T1000 (cell line): ENCODE results near the gene ABHD1.

ENCODE experiments used
- DNase-seq: peaks from one replicate; lab custom pipeline; 2025; ENCODE audit warnings: mixed read lengths; lab: John Stamatoyannopoulos, UW

Gene ABHD1

GRCh38 chr2:27086724-27087593, 36.7 kb upstream of the ABHD1 start, which contains the start of gene KHK:
Gene KHK (plus strand): TSS chr2:27086772. CDS start chr2:27087260, 488 bp downstream.
- peak; percentile 46 for DNase-seq

- DNase-seq = no peak
These were observed 35.7 kb upstream of the ABHD1 start for GRCh38 chr2:27087823-27088410.

GRCh38 chr2:27088634-27089033, 35.0 kb upstream of the ABHD1 start:
- DNase-seq = no peak

- DNase-seq = no peak
These were observed 34.3 kb upstream of the ABHD1 start for GRCh38 chr2:27089111-27089954.

GRCh38 chr2:27091746-27092695, 31.6 kb upstream of the ABHD1 start:
- no peak for DNase-seq

- DNase-seq = no peak
These were observed 30.8 kb upstream of the ABHD1 start for GRCh38 chr2:27092696-27093429.

- no peak for DNase-seq
These were observed 29.9 kb upstream of the ABHD1 start for GRCh38 chr2:27093430-27094352.

- no peak for DNase-seq
These were observed 29.1 kb upstream of the ABHD1 start for GRCh38 chr2:27094353-27094984.

- no peak for DNase-seq
These were observed 28.2 kb upstream of the ABHD1 start for GRCh38 chr2:27095427-27095744.

GRCh38 chr2:27095745-27096651, 27.6 kb upstream of the ABHD1 start:
- no peak for DNase-seq

GRCh38 chr2:27096748-27097297, 26.8 kb upstream of the ABHD1 start:
- DNase-seq = no peak

GRCh38 chr2:27097341-27097740, 26.3 kb upstream of the ABHD1 start:
- DNase-seq = no peak

- no peak for DNase-seq
These were observed 24.2 kb upstream of the ABHD1 start for GRCh38 chr2:27099334-27099955.

- no peak for DNase-seq
These were observed 23.6 kb upstream of the ABHD1 start for GRCh38 chr2:27100036-27100435.

- no peak for DNase-seq
These were observed 21.3 kb upstream of the ABHD1 start for GRCh38 chr2:27102329-27102728.

GRCh38 chr2:27105981-27106380, 17.6 kb upstream of the ABHD1 start:
- no peak for DNase-seq

- no peak for DNase-seq
These were observed 15.4 kb upstream of the ABHD1 start for GRCh38 chr2:27108221-27108620.
